Astrocyte of the cerebellum (primary cell): ENCODE results near the gene REC114.

Source experiments
- DNase-seq: peaks from one replicate; pipeline ENCODE4 v3.0.0-alpha.2; 2011; ENCODE audit warnings: low read depth
- H3K4me3 ChIP-seq: 2 replicates; pipeline ENCODE4 v1.5.1; 2011; ENCODE audit warnings: mild to moderate bottlenecking, low read depth, low read length, moderate library complexity
- in situ Hi-C: cut with HindIII; loops from 2 replicates; pipeline ENCODE4 v1.10.0; 2017; ENCODE audit warnings: low sequenced_read_pairs
- TF ChIP-seq, protein P1 (sequence below): IDR thresholded peaks from 2 replicates; pipeline ENCODE4 v1.5.1; 2012; ENCODE audit warnings: low read length, low read depth, moderate library complexity, mild to moderate bottlenecking; ENCODE audit errors: missing control alignments

Gene REC114

DNA sequence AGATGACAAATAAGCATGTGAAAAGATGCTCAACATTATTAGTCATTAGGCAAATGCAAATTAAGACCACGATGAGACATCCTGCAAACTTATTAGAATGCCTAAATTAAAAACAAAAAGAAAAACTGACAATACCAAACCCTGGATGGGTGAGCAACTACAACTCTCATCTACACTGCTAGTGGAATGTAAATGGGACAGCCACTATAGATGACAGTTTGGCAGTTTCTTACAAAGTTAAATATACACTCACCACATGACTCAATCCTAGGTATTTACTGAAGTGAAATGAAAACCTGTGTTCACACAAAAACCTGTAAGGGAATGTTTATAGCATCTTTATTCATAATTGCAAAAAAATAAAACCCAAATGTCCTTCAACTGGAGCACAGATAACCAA is 115.6 kb downstream of the REC114 start:
- no peak overlapping the region for H3K4me3 ChIP-seq
- in situ Hi-C loops, result no loop called here
- TF ChIP-seq, protein P1, sequence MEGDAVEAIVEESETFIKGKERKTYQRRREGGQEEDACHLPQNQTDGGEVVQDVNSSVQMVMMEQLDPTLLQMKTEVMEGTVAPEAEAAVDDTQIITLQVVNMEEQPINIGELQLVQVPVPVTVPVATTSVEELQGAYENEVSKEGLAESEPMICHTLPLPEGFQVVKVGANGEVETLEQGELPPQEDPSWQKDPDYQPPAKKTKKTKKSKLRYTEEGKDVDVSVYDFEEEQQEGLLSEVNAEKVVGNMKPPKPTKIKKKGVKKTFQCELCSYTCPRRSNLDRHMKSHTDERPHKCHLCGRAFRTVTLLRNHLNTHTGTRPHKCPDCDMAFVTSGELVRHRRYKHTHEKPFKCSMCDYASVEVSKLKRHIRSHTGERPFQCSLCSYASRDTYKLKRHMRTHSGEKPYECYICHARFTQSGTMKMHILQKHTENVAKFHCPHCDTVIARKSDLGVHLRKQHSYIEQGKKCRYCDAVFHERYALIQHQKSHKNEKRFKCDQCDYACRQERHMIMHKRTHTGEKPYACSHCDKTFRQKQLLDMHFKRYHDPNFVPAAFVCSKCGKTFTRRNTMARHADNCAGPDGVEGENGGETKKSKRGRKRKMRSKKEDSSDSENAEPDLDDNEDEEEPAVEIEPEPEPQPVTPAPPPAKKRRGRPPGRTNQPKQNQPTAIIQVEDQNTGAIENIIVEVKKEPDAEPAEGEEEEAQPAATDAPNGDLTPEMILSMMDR, result no peak
- DNase-seq, result no peak

DNA sequence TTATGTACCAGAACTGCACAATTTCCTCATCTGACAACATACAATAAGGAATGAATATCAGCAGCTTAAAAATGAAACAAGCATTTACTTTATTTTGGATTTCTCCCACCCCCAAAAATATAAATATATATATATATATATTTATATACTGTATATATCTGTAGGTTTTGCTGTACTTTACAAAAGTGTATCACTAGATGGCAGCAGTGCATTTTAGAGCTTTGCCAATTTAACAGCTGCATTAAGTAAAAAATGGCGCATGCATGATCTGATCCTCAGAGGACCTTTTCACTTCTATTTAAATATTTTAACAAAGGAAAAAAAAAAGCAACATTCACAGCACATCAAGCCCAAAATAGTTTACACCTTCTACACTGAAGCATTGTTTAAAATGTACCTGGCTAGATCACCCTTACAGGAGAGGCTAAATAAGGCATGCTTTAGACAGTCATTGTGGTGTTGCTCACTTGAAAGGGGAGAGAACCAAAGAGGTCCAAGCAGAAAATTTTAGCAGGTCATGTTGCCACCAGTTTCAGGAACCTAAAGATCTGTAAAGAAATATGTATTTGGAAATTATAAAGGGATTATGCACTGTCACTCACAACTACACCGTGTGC is 117.6 kb downstream of the REC114 start:
- no peak overlapping the region for H3K4me3 ChIP-seq
- peak; percentile 70 for DNase-seq
- in situ Hi-C loops, result no loop called here
- TF ChIP-seq, protein P1, result peak; percentile 39

DNA sequence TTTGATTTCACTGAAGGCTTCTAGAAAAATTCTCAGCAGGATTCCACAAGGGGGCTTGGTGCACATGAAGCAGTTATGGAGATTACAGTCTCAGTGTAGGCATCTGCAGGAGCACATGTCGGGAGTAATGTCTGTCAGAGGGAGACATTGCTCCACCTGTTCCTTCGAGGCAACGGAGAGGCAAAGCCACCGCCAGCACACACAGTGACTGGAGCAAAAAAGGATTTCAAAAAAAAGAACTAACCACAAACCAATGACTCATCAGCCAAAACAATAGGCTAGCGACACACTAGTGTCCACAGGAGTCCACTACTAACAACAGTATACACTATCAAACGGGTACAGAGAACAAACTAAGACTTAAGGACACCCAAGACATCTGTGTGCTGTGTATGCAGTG is 121.3 kb downstream of the REC114 start:
- H3K4me3 ChIP-seq, result no peak overlapping the region
- TF ChIP-seq, protein P1, result peak; percentile 32
- in situ Hi-C loops, result no loop called here
- peak; percentile 34 for DNase-seq

DNA sequence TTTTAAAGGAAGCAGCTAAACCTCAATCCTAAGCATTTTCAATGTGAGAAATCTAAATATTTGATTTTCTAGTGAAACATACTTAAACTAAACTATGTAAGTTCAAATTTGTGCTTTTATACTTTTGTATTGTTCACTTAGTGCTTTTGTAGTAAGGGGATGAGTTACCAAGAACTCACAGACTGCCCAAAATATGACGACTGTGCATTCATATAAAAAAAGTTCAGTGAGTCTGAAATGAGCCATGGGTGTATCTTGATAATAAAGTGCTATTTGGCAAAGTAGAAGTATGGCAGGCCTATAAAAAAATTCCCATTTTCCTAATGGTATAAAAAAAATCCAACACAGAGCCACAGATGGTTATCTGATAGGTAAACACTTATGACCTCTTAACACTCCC is 124.1 kb downstream of the REC114 start:
- in situ Hi-C loops, result no loop called here
- no peak for DNase-seq
- H3K4me3 ChIP-seq, result no peak overlapping the region
- TF ChIP-seq, protein P1, result no peak

DNA sequence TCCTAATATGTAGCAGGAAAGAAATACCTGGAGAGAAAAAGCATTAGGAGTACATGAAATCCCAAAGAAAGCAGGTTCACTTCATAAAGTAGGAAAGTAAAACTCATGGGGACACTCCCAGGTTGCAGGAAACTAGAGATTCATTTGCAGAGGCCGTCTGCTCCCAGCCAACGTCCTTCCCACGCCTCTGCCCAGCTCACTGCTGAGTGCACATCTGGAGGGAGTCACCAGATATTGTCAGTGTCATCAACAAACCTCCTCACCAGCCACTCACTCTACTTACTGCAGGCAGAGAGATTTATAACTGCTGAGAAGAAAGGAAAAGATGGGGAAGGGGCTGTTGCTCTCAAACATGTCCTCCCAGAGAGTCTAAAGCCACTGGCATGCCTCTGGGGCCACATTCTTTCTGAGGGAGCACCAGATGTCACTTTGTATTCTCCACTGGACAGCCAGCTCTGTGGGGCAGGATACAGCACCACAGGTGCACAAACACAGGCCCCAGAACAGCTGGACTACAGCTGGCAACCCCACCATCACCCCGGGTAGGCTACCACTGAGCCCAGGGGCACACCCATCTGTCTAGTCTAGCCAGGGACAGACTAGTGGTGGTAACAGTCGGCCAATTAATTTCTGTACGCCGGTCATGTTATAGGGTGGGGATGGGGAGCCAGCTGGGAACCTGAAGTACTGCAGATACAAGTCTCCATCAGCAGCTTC is 125.8 kb downstream of the REC114 start:
- in situ Hi-C loops, result no loop called here
- TF ChIP-seq, protein P1, result no peak
- DNase-seq, result no peak
- no peak overlapping the region for H3K4me3 ChIP-seq

DNA sequence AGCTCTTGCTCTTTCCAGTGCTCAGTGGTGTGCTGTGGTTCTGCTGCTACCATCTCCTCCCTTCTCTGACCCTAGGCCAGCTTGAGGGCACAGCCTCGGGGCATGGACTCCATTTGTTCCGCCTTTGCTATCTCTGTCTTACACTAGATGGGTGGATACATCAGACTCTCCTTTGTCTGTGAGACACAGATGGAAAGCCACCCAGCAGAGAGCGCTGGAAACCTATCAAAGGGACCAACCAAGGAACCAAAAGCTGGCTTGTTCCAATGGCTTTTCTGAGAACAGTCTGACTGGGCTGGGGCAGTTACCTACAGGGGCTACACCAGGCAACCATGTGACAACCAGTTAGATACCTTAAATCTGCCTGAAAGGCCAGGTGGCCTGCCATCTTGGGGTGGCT is 126.4 kb downstream of the REC114 start:
- TF ChIP-seq, protein P1, result no peak
- no peak for DNase-seq
- H3K4me3 ChIP-seq, result no peak overlapping the region
- in situ Hi-C loops, result no loop called here
